Hepatocyte (in vitro differentiated cells): Measurements from ENCODE around the gene GPR21.

Experiments used
- CTCF ChIP-seq: fragments of 200-600 bp; sonication (generic); IDR thresholded peaks from 2 replicates; pipeline ENCODE4 v1.5.1; 2016; ENCODE audit warnings: antibody characterized with exemption, mild to moderate bottlenecking; ENCODE audit not compliant: poor library complexity
- EZH2 ChIP-seq: fragments of 200-600 bp; sonication (generic); IDR thresholded peaks from 2 replicates; pipeline ENCODE4 v1.6.1; 2016; ENCODE audit warnings: antibody characterized with exemption, mild to moderate bottlenecking, borderline replicate concordance

- TF ChIP-seq CTCF, result no peak
- TF ChIP-seq EZH2, result no peak
These were observed 26.2 kb downstream of the GPR21 start for GRCh38 chr9:123059472-123060220.
